SK-N-SH (cell line): Measurements from ENCODE around the gene CTCFL. TPM values are rescaled to one million over a fixed set of nuclear protein-coding genes. Genes with fewer than 3 reads are reported as not detected.

Experiments used
- CTCF ChIA-PET: fragments of 300-600, 350-600 bp; formaldehyde crosslinking; extraction: SDS; loops from one replicate; lab custom pipeline; 2021; lab: Yijun Ruan, JAX
- POLR2A ChIA-PET: fragments of 350-600 bp; sonication (Branson Sonifier 250); formaldehyde crosslinking; extraction: SDS; loops from one replicate; lab custom pipeline; 2020; ENCODE audit warnings: antibody characterized with exemption, inconsistent platforms; lab: Yijun Ruan, JAX
- DNase-seq: peaks from one replicate; pipeline ENCODE4 v3.0.0; 2012
- H2AFZ ChIP-seq: fragments of 200-600 bp; sonication (generic); 2 replicates; pipeline ENCODE4 v1.8.1; 2016; ENCODE audit warnings: antibody characterized with exemption, mild to moderate bottlenecking, low read depth
- H3F3A ChIP-seq: fragments of 200-600 bp; sonication (generic); replicated peaks from 2 replicates; pipeline ENCODE3; 2016; ENCODE audit warnings: antibody characterized with exemption, mild to moderate bottlenecking; ENCODE audit not compliant: insufficient read depth
- H3K27ac ChIP-seq, 2 experiments: fragments of 200-500 bp in 1 of 2; fragments of 200-600 bp in 1 of 2; sonication (Bioruptor generic) in 1 of 2; sonication (generic), shearing (Covaris generic) in 1 of 2; 2 replicates each; pipeline versions ENCODE4 v1.5.1 to v1.6.1; 2014 to 2016; ENCODE audit warnings: low read depth in 2 of 2, inconsistent platforms in 1 of 2, low read length in 1 of 2, mild to moderate bottlenecking in 1 of 2, mixed read lengths in 1 of 2
- H3K27me3 ChIP-seq: fragments of 200-600 bp; sonication (generic), shearing (Covaris generic); 2 replicates; pipeline ENCODE4 v1.6.1; 2016; ENCODE audit warnings: mixed run types; ENCODE audit not compliant: insufficient read depth
- H3K36me3 ChIP-seq, 2 experiments: fragments of 200-500 bp in 1 of 2; fragments of 200-600 bp in 1 of 2; sonication (Bioruptor generic) in 1 of 2; sonication (generic) in 1 of 2; replicated peaks in 1 of 2; 2 replicates each; pipeline versions ENCODE3 to v1.5.1; 2014 to 2016; ENCODE audit warnings: low read length in 1 of 2, mild to moderate bottlenecking in 1 of 2; ENCODE audit not compliant: insufficient read depth in 2 of 2, control insufficient read depth in 1 of 2
- H3K4me1 ChIP-seq, 2 experiments: fragments of 200-500 bp in 1 of 2; fragments of 200-600 bp in 1 of 2; sonication (Bioruptor generic) in 1 of 2; sonication (generic), shearing (Covaris generic) in 1 of 2; 2 replicates each; pipeline versions ENCODE4 v1.5.1 to v1.6.1; 2014 to 2016; ENCODE audit warnings: low read depth in 1 of 2, low read length in 1 of 2, mixed run types in 1 of 2; ENCODE audit not compliant: insufficient read depth in 2 of 2, control insufficient read depth in 1 of 2
- H3K4me2 ChIP-seq: fragments of 200-600 bp; sonication (generic), shearing (Covaris generic); 2 replicates; pipeline ENCODE4 v1.6.1; 2017; ENCODE audit warnings: mixed run types
- H3K4me3 ChIP-seq, 2 experiments: fragments of 200-500 bp in 1 of 2; fragments of 200-600 bp in 1 of 2; sonication (Bioruptor generic) in 1 of 2; sonication (generic), shearing (Covaris generic) in 1 of 2; 2 replicates each; pipeline versions ENCODE4 v1.5.1 to v1.8.1; 2014 to 2016; ENCODE audit warnings: low read depth in 2 of 2, inconsistent platforms in 1 of 2, low read length in 1 of 2, mild to moderate bottlenecking in 1 of 2, mixed read lengths in 1 of 2, moderate library complexity in 1 of 2
- H3K79me2 ChIP-seq: fragments of 200-600 bp; sonication (generic); 2 replicates; pipeline ENCODE4 v1.8.1; 2017; ENCODE audit warnings: mild to moderate bottlenecking; ENCODE audit not compliant: insufficient read depth
- H3K9ac ChIP-seq: fragments of 200-600 bp; sonication (generic); 2 replicates; pipeline ENCODE4 v1.6.1; 2017; ENCODE audit warnings: mixed run types
- H3K9me2 ChIP-seq: fragments of 200-600 bp; sonication (generic); 2 replicates; pipeline ENCODE4 v1.6.1; 2017; ENCODE audit warnings: mixed run types
- H3K9me3 ChIP-seq: fragments of 200-600 bp; sonication (generic); 2 replicates; pipeline ENCODE4 v1.6.1; 2017; ENCODE audit warnings: mixed run types, mild to moderate bottlenecking, moderate library complexity
- H4K20me1 ChIP-seq: fragments of 200-600 bp; sonication (generic); 2 replicates; pipeline ENCODE4 v1.6.1; 2017; ENCODE audit warnings: mild to moderate bottlenecking, mixed run types; ENCODE audit not compliant: insufficient read depth
- CTCF ChIP-seq: fragments of 200-600 bp; sonication (generic); IDR thresholded peaks from 2 replicates; pipeline ENCODE4 v1.6.1; 2017; ENCODE audit warnings: antibody characterized with exemption, mild to moderate bottlenecking, moderate library complexity
- ELF1 ChIP-seq: IDR thresholded peaks from 2 replicates; pipeline ENCODE4 v1.4.0; 2012
- FOSL2 ChIP-seq: IDR thresholded peaks from 2 replicates; pipeline ENCODE4 v1.4.0; 2012; ENCODE audit warnings: low read depth, mild to moderate bottlenecking, moderate library complexity, borderline replicate concordance
- FOXJ3 ChIP-seq: sonication (generic); formaldehyde crosslinking; IDR thresholded peaks from 2 replicates; pipeline ENCODE4 v1.5.1; 2020; ENCODE audit warnings: mild to moderate bottlenecking, missing genetic modification reagents
- IRF3 ChIP-seq: fragments of 150-350 bp; IDR thresholded peaks from 2 replicates; pipeline ENCODE4 v1.6.1; 2016; ENCODE audit warnings: mild to moderate bottlenecking, low read depth, low read length
- MXI1 ChIP-seq: IDR thresholded peaks from 2 replicates; pipeline ENCODE4 v1.6.1; 2012; ENCODE audit warnings: mild to moderate bottlenecking, low read depth, low read length, improper control_type of control experiment
- NFIC ChIP-seq: IDR thresholded peaks from 2 replicates; pipeline ENCODE4 v1.4.0; 2012; ENCODE audit warnings: borderline replicate concordance
- POLR2AphosphoS5 ChIP-seq: IDR thresholded peaks from 2 replicates; pipeline ENCODE4 v1.6.1; 2012; ENCODE audit warnings: low read depth, low read length
- RCOR1 ChIP-seq: fragments of 150-350 bp; IDR thresholded peaks from 2 replicates; pipeline ENCODE4 v1.6.1; 2017; ENCODE audit warnings: antibody characterized with exemption, low read length
- SIN3A ChIP-seq: IDR thresholded peaks from 2 replicates; pipeline ENCODE4 v1.6.1; 2012; ENCODE audit warnings: low read depth, mild to moderate bottlenecking, low read length, moderate library complexity, borderline replicate concordance
- SMC3 ChIP-seq: IDR thresholded peaks from 2 replicates; pipeline ENCODE4 v1.6.1; 2012; ENCODE audit warnings: low read depth, low read length, improper control_type of control experiment
- YY1 ChIP-seq: IDR thresholded peaks from 2 replicates; pipeline ENCODE4 v1.4.0; 2012; ENCODE audit warnings: low read depth, mild to moderate bottlenecking
- WGBS: methylation state at CpG from one replicate; pipeline ENCODE4 v1.1.6; 2017; ENCODE audit warnings: low lambda C conversion rate; 5-methylcytosine and 5-hydroxymethylcytosine counted together
- polyA plus RNA-seq, 3 experiments: library from polyadenylated mRNA; depleted of rRNA; stranded (reverse); fragments of >200 nt; gene quantifications; 2 replicates each; pipeline ENCODE4 v1.2.3, GENCODE V29; 2012

The CTCFL gene
- polyA plus RNA-seq, 1 of the 3 experiments (the other 2 are of a cell fraction), result not detected

GRCh38 chr20:57462781-57463180 is 62.2 kb downstream of the CTCFL start:
- Histone ChIP-seq H3K4me1 (no peaks in the 10 kb centered on the region), H3K27ac (no peak overlapping the region), H3K36me3 (no peaks in the 10 kb centered on the region), H2AFZ (no peak overlapping the region), H3F3A (no peaks in the 10 kb centered on the region), H4K20me1 (no peaks in the 10 kb centered on the region), H3K79me2 (no peaks in the 10 kb centered on the region), H3K4me3 (no peak overlapping the region), H3K27me3 (no peaks in the 10 kb centered on the region), H3K9me2 (no peaks in the 10 kb centered on the region), H3K9me3 (no peaks in the 10 kb centered on the region), H3K9ac (no peak overlapping the region), H3K4me2 (no peak overlapping the region)
- WGBS, result 83% methylated on average over 8 of the region's 8 CpGs
- TF ChIP-seq IRF3, result no peak
- no peak for TF ChIP-seq YY1
- TF ChIP-seq MXI1, result no peak
- TF ChIP-seq ELF1, result no peak
- no peak for TF ChIP-seq RCOR1
- no peak for TF ChIP-seq POLR2AphosphoS5
- TF ChIP-seq SIN3A, result no peak
- TF ChIP-seq CTCF, result no peak
- TF ChIP-seq NFIC, result no peak
- no peak for TF ChIP-seq FOSL2
- no peak for TF ChIP-seq SMC3
- TF ChIP-seq FOXJ3 (CRISPR knock-in tag), result no peak
- no peak for DNase-seq
- ChIA-PET CTCF (interaction anchor here (0.8 kb wide), 1 partner anchor 81 kb away, joined by 3 read pairs; no protein-coding TSS in a partner anchor), POLR2A (no interaction called here)

- no peaks in the 10 kb centered on the region for H3K79me2 ChIP-seq
- TF ChIP-seq FOSL2 (no peak), MXI1 (no peak)
- H3K4me2 ChIP-seq, result no peak overlapping the region
- H3K36me3 ChIP-seq, result no peaks in the 10 kb centered on the region
- no peak overlapping the region for H3K9ac ChIP-seq
- ChIA-PET POLR2A (no interaction called here), CTCF (no interaction called here)
- no peak overlapping the region for H3K4me3 ChIP-seq
- no peak for DNase-seq
- H3K27ac ChIP-seq, result no peak overlapping the region
- no peaks in the 10 kb centered on the region for H3K9me2 ChIP-seq
- no peaks in the 10 kb centered on the region; a peak in 1 of 4 replicates for H3K4me1 ChIP-seq
- no peak overlapping the region for H2AFZ ChIP-seq
- H4K20me1 ChIP-seq, result no peaks in the 10 kb centered on the region
- WGBS, result 57% methylated on average over 6 of the region's 7 CpGs
- H3K27me3 ChIP-seq, result no peaks in the 10 kb centered on the region
- no peaks in the 10 kb centered on the region for H3F3A ChIP-seq
- H3K9me3 ChIP-seq, result no peaks in the 10 kb centered on the region
Observed at GRCh38 chr20:57461726-57462125, 63.2 kb downstream of the CTCFL start.
